HG03064 (cell line): ENCODE results near the gene ECE1.
"Not testable (repeated sequence)": the region's sequence is repeated elsewhere in the genome, so short reads cannot be mapped to it uniquely, and the experiment has no call there.

ENCODE experiments used
- ATAC-seq: cut with Tn5 transposase; IDR thresholded peaks from one replicate; pipeline ENCODE4 v1.9.1; 2021; ENCODE audit warnings: low read depth; ENCODE audit not compliant: unreplicated experiment

The ECE1 gene

GRCh38 chr1:21189906-21190500 lies 100.3 kb downstream of the ECE1 start:
- no peak for ATAC-seq

GRCh38 chr1:21189421-21189820 lies 100.8 kb downstream of the ECE1 start:
- ATAC-seq: no peak

- no peak for ATAC-seq
Measured at GRCh38 chr1:21188235-21188634, 102.0 kb downstream of the ECE1 start.

GRCh38 chr1:21185221-21185731 lies 105.0 kb downstream of the ECE1 start:
- no peak for ATAC-seq

GRCh38 chr1:21184276-21184675 lies 106.0 kb downstream of the ECE1 start:
- no peak for ATAC-seq

GRCh38 chr1:21182181-21182731 lies 108.0 kb downstream of the ECE1 start:
- no peak for ATAC-seq

- not testable (repeated sequence) for ATAC-seq
Measured at GRCh38 chr1:21178271-21178670, 112.0 kb downstream of the ECE1 start.

- peak; percentile 84 for ATAC-seq
Measured at GRCh38 chr1:21176586-21177555, 113.4 kb downstream of the ECE1 start, which contains the start of gene EIF4G3. Gene EIF4G3, minus strand, starts transcription at chr1:21176897. Its CDS starts 174,155 bp downstream, at chr1:21002742.

- ATAC-seq: no peak
Measured at GRCh38 chr1:21175670-21176581, 114.3 kb downstream of the ECE1 start.

- ATAC-seq: no peak
Measured at GRCh38 chr1:21175324-21175669, 115.0 kb downstream of the ECE1 start.

- no peak for ATAC-seq
Measured at GRCh38 chr1:21174654-21175323, 115.5 kb downstream of the ECE1 start.

- no peak for ATAC-seq
Measured at GRCh38 chr1:21174230-21174629, 116.0 kb downstream of the ECE1 start.

GRCh38 chr1:21173096-21173495 lies 117.2 kb downstream of the ECE1 start:
- ATAC-seq: not testable (repeated sequence)

GRCh38 chr1:21170837-21171236 lies 119.4 kb downstream of the ECE1 start:
- not testable (repeated sequence) for ATAC-seq

- no peak for ATAC-seq
Measured at GRCh38 chr1:21168444-21168843, 121.8 kb downstream of the ECE1 start.
